HG02973 (cell line): ENCODE data around the gene AKR1C1.
"Not testable (repeated sequence)": the region's sequence is repeated elsewhere in the genome, so short reads cannot be mapped to it uniquely, and the experiment has no call there.

Experiments
- ATAC-seq: cut with Tn5 transposase; IDR thresholded peaks from one replicate; pipeline ENCODE4 v1.9.1; 2021; ENCODE audit warnings: moderate library complexity; ENCODE audit not compliant: unreplicated experiment

AKR1C1 gene

GRCh38 chr10:4981722-4982471 lies 18.7 kb downstream of the AKR1C1 start:
- ATAC-seq: no peak

GRCh38 chr10:4982764-4983226 lies 19.6 kb downstream of the AKR1C1 start:
- ATAC-seq: no peak

GRCh38 chr10:4983615-4984216 lies 20.5 kb downstream of the AKR1C1 start:
- ATAC-seq: no peak

GRCh38 chr10:4984223-4984622 lies 21.0 kb downstream of the AKR1C1 start:
- no peak for ATAC-seq

GRCh38 chr10:4984971-4985594 lies 21.9 kb downstream of the AKR1C1 start:
- no peak for ATAC-seq

GRCh38 chr10:4988000-4988641 lies 24.9 kb downstream of the AKR1C1 start:
- not testable (repeated sequence) for ATAC-seq

- no peak for ATAC-seq
Observed at GRCh38 chr10:4990217-4990616, 27.0 kb downstream of the AKR1C1 start.

- ATAC-seq: not testable (repeated sequence)
Observed at GRCh38 chr10:4991463-4991862, 28.2 kb downstream of the AKR1C1 start.

GRCh38 chr10:4992564-4992963 lies 29.3 kb downstream of the AKR1C1 start:
- not testable (repeated sequence) for ATAC-seq

GRCh38 chr10:4994260-4994659 lies 31.0 kb downstream of the AKR1C1 start:
- not testable (repeated sequence) for ATAC-seq

- no peak for ATAC-seq
Observed at GRCh38 chr10:4998671-4999070, 35.5 kb downstream of the AKR1C1 start.

- no peak for ATAC-seq
Observed at GRCh38 chr10:5002013-5002727, 39.0 kb downstream of the AKR1C1 start.

- not testable (repeated sequence) for ATAC-seq
Observed at GRCh38 chr10:5003127-5004029, 40.2 kb downstream of the AKR1C1 start, which contains the start of gene AKR1C2. AKR1C2 (minus strand) TSS chr10:5003857; CDS start chr10:5003835, 22 bp downstream.

- not testable (repeated sequence) for ATAC-seq
Observed at GRCh38 chr10:5004030-5004385, 40.8 kb downstream of the AKR1C1 start.

- ATAC-seq: not testable (repeated sequence)
Observed at GRCh38 chr10:5004501-5004900, 41.3 kb downstream of the AKR1C1 start.

- not testable (repeated sequence) for ATAC-seq
Observed at GRCh38 chr10:5008857-5009548, 45.8 kb downstream of the AKR1C1 start.

- not testable (repeated sequence) for ATAC-seq
Observed at GRCh38 chr10:5010043-5010442, 46.8 kb downstream of the AKR1C1 start.

GRCh38 chr10:5011392-5011791 lies 48.2 kb downstream of the AKR1C1 start:
- ATAC-seq: not testable (repeated sequence)

GRCh38 chr10:5012595-5012994 lies 49.4 kb downstream of the AKR1C1 start:
- no peak for ATAC-seq
